Panc1 (cell line): ENCODE results near the gene LAMB1. TPM values are rescaled to one million over a fixed set of nuclear protein-coding genes. Genes with fewer than 3 reads are reported as not detected.

Experiments used
- ATAC-seq: fragments of 200-7000 bp; cut with Tn5 transposase; 2 replicates; pipeline ENCODE4 v1.9.1; 2020; ENCODE audit warnings: mild to moderate bottlenecking, moderate library complexity
- BruUV-seq: library from RNA; stranded (reverse); fragments of 400-500 nt; replicated peaks from 2 replicates; lab custom pipeline; 2021; lab: Mats Ljungman, UMichigan
- CTCF ChIA-PET: fragments of 300-600 bp; sonication (Branson Sonifier 250); formaldehyde crosslinking; loops from one replicate; lab custom pipeline; 2022; ENCODE audit warnings: antibody characterized with exemption; lab: Charles Lee
- POLR2A ChIA-PET: fragments of 300-600 bp; sonication (Branson Sonifier 250); formaldehyde crosslinking; loops from one replicate; lab custom pipeline; 2022; ENCODE audit warnings: antibody characterized with exemption; lab: Charles Lee
- DNase-seq: peaks from one replicate; pipeline ENCODE4 v3.0.0-alpha.2; 2010; ENCODE audit warnings: low read depth, low spot score
- H3K27ac ChIP-seq: 2 replicates; pipeline ENCODE4 v1.5.1; 2011; ENCODE audit warnings: mild to moderate bottlenecking, low read length, inconsistent platforms
- H3K27me3 ChIP-seq: fragments of 200-500 bp; sonication (Bioruptor generic); 2 replicates; pipeline ENCODE4 v1.6.0; 2014; ENCODE audit warnings: low read length, inconsistent platforms; ENCODE audit not compliant: control insufficient read depth, insufficient read depth
- H3K36me3 ChIP-seq: fragments of 200-500 bp; sonication (Bioruptor generic); 2 replicates; pipeline ENCODE4 v1.5.1; 2014; ENCODE audit warnings: inconsistent platforms, mild to moderate bottlenecking, low read length, moderate library complexity; ENCODE audit not compliant: control insufficient read depth, insufficient read depth
- H3K4me1 ChIP-seq: 2 replicates; pipeline ENCODE4 v1.5.1; 2011; ENCODE audit warnings: inconsistent platforms, mild to moderate bottlenecking, low read length, moderate library complexity; ENCODE audit not compliant: control insufficient read depth, insufficient read depth
- H3K4me3 ChIP-seq, 2 experiments: 2 replicates each; pipeline ENCODE4 v1.5.1; 2011 to 2012; ENCODE audit warnings: low read depth in 2 of 2, low read length in 2 of 2, mild to moderate bottlenecking in 2 of 2, inconsistent platforms in 1 of 2, moderate library complexity in 1 of 2
- H3K9me3 ChIP-seq: fragments of 200-500 bp; sonication (Bioruptor generic); 2 replicates; pipeline ENCODE4 v1.5.1; 2014; ENCODE audit warnings: low read depth, mild to moderate bottlenecking, inconsistent platforms, low read length, moderate library complexity; ENCODE audit not compliant: control insufficient read depth, insufficient read depth
- CTCF ChIP-seq: fragments of 450-650 bp; IDR thresholded peaks from 2 replicates; pipeline ENCODE4 v1.5.1; 2017; ENCODE audit warnings: mild to moderate bottlenecking
- POLR2AphosphoS5 ChIP-seq: IDR thresholded peaks from 2 replicates; pipeline ENCODE4 v1.6.1; 2012; ENCODE audit warnings: mild to moderate bottlenecking, low read depth, low read length, moderate library complexity
- REST ChIP-seq, 2 experiments: IDR thresholded peaks; 2 replicates each; pipeline ENCODE4 v1.6.1; 2011 to 2012; ENCODE audit warnings: low read depth in 2 of 2, control low read depth in 1 of 2, low read length in 1 of 2, mild to moderate bottlenecking in 1 of 2, moderate library complexity in 1 of 2; ENCODE audit not compliant: insufficient read depth in 1 of 2
- SIN3A ChIP-seq: IDR thresholded peaks from 2 replicates; pipeline ENCODE4 v1.6.1; 2012; ENCODE audit warnings: low read depth, mild to moderate bottlenecking, low read length, moderate library complexity, borderline replicate concordance; ENCODE audit not compliant: insufficient read depth
- TCF7L2 ChIP-seq: IDR thresholded peaks from 2 replicates; pipeline ENCODE4 v1.6.1; 2011; ENCODE audit warnings: mild to moderate bottlenecking, low read depth, low read length, inconsistent platforms
- in situ Hi-C: cut with HindIII; loops from 2 replicates; pipeline ENCODE4 v1.10.0; 2016; ENCODE audit warnings: low sequenced_read_pairs, low pct_unique_long_range_greater_than_20kb
- intact Hi-C: fragments of 100-400 bp; cut with micrococcal nuclease; formaldehyde crosslinking; loops from one replicate; pipeline ENCODE4 v1.10.0; 2022; ENCODE audit not compliant: unreplicated experiment
- total RNA-seq: library from RNA; stranded (reverse); gene quantifications from one replicate; pipeline ENCODE4 v1.2.1, GENCODE V29; 2021; ENCODE audit not compliant: unreplicated experiment

The LAMB1 gene
- total RNA-seq, 1 experiment from 2014 or later, result 204 TPM

- CTCF ChIA-PET, result no interaction called here
- POLR2A ChIA-PET, result no interaction called here
- DNase-seq (no peak), ATAC-seq (no peak)
- Histone ChIP-seq H3K27me3 (no peaks in the 10 kb centered on the region), H3K4me3 (no peak overlapping the region), H3K36me3 (peaks cover 39% of the 10 kb centered on the region; the same call in 1 of the 2 replicates), H3K4me1 (peaks cover 20% of the 10 kb centered on the region), H3K27ac (peak overlapping the region; percentile 21), H3K9me3 (no peaks in the 10 kb centered on the region)
- TF ChIP-seq CTCF (no peak), TCF7L2 (no peak), POLR2AphosphoS5 (no peak), REST (IDR thresholded peaks at IDR 0.05; ENCODE audit: insufficient read depth in 1 of 2, low read depth in 2 of 2, low read length in 1 of 2) (no peak), SIN3A (no peak)
- in situ Hi-C loops (no loop called here), intact Hi-C loops (no loop called here)
- BruUV-seq, result no TSS peak
Measured at GRCh38 chr7:107924841-107925504, 78.0 kb downstream of the LAMB1 start.

GRCh38 chr7:107922886-107923285 lies 80.1 kb downstream of the LAMB1 start:
- CTCF ChIA-PET, result no interaction called here
- H3K36me3 ChIP-seq, result peaks cover 48% of the 10 kb centered on the region

More at GRCh38 chr7:107922886-107923285, 80.1 kb downstream of the LAMB1 start:
- in situ Hi-C loops, result no loop called here
- no peaks in the 10 kb centered on the region for H3K27me3 ChIP-seq
- intact Hi-C loops, result no loop called here
- H3K4me1 ChIP-seq, result peaks cover 26% of the 10 kb centered on the region
- no peak for TF ChIP-seq POLR2AphosphoS5
- no peak for TF ChIP-seq CTCF
- TF ChIP-seq REST (IDR thresholded peaks at IDR 0.05; ENCODE audit: insufficient read depth in 1 of 2, low read depth in 2 of 2, low read length in 1 of 2), result no peak
- no peak for TF ChIP-seq SIN3A
- TF ChIP-seq TCF7L2, result no peak
- H3K9me3 ChIP-seq, result no peaks in the 10 kb centered on the region
- POLR2A ChIA-PET, result no interaction called here
- no peak for ATAC-seq
- no peak for DNase-seq
- no peak overlapping the region for H3K4me3 ChIP-seq
- H3K27ac ChIP-seq, result no peak overlapping the region
- no TSS peak for BruUV-seq
